K562 (cell line): ENCODE data around the gene SPATA13. TPM values are rescaled to one million over a fixed set of nuclear protein-coding genes. Genes with fewer than 3 reads are reported as not detected.

Source experiments
- ATAC-seq: fragments of 200-7000 bp; cut with Tn5 transposase; 3 replicates; pipeline ENCODE4 v1.9.1; 2020; ENCODE audit warnings: moderate library complexity
- BruUV-seq: library from RNA; stranded (reverse); fragments of 400-500 nt; replicated peaks from 2 replicates; lab custom pipeline; 2021; lab: Mats Ljungman, UMichigan
- CTCF ChIA-PET: fragments of 300-600 bp; formaldehyde crosslinking; extraction: SDS; loops from one replicate; lab custom pipeline; 2021; ENCODE audit warnings: low intra/inter-chr PET ratio; lab: Yijun Ruan, JAX
- POLR2A ChIA-PET: fragments of 300-600, 350-650 bp; sonication (Branson Sonifier 250); formaldehyde crosslinking; extraction: SDS; loops from one replicate; lab custom pipeline; 2021; ENCODE audit warnings: antibody characterized with exemption, inconsistent platforms; lab: Yijun Ruan, JAX
- DNase-seq, 4 experiments: peaks; one replicate each; pipeline versions ENCODE4 v3.0.0 to v3.0.0-alpha.2; 2011 to 2018; ENCODE audit warnings: low spot score in 3 of 4, mixed read lengths in 3 of 4; ENCODE audit errors: extremely low read depth in 1 of 4
- FAIRE-seq: peaks from 2 replicates; lab custom pipeline; 2011; peaks lifted over from hg19 to GRCh38; lab: Jason Lieb, UNC
- H2AFZ ChIP-seq: 2 replicates; pipeline ENCODE4 v1.6.0; 2011; ENCODE audit warnings: low read depth, low read length, control low read depth, inconsistent platforms
- H3K27ac ChIP-seq: fragments of 200-600 bp; 3 replicates; pipeline ENCODE4 v1.8.0; 2011; ENCODE audit warnings: low read depth, mild to moderate bottlenecking, control low read depth, inconsistent platforms, low read length, moderate library complexity, mixed read lengths; ENCODE audit errors: extremely low read depth
- H3K27me3 ChIP-seq, 2 experiments: fragments of 300-600 bp in 1 of 2; 2 replicates in 1 of 2; 3 replicates in 1 of 2; pipeline versions ENCODE4 v1.6.0 to v1.8.0; 2011; ENCODE audit warnings: inconsistent platforms in 2 of 2, low read length in 2 of 2, mild to moderate bottlenecking in 1 of 2, mixed read lengths in 1 of 2, moderate library complexity in 1 of 2; ENCODE audit not compliant: control insufficient read depth in 2 of 2, insufficient read depth in 2 of 2
- H3K36me3 ChIP-seq: fragments of 300-600 bp; 3 replicates; pipeline ENCODE4 v1.8.0; 2011; ENCODE audit warnings: mild to moderate bottlenecking, low read length, inconsistent platforms; ENCODE audit not compliant: control insufficient read depth, insufficient read depth
- H3K4me1 ChIP-seq, 2 experiments: fragments of 200-600 bp in 1 of 2; replicated peaks in 1 of 2; 2 replicates in 1 of 2; 3 replicates in 1 of 2; pipeline versions ENCODE4 v1.5.1 to v1.8.0; 2011; ENCODE audit warnings: inconsistent platforms in 2 of 2, low read length in 2 of 2, mild to moderate bottlenecking in 1 of 2, mixed read lengths in 1 of 2, moderate library complexity in 1 of 2; ENCODE audit not compliant: control insufficient read depth in 2 of 2, insufficient read depth in 2 of 2
- H3K4me2 ChIP-seq: 2 replicates; pipeline ENCODE4 v1.6.1; 2011; ENCODE audit warnings: low read length, control low read depth, inconsistent platforms, mixed read lengths; ENCODE audit not compliant: insufficient read depth
- H3K4me3 ChIP-seq: fragments of 200-600 bp; sonication (generic), shearing (Covaris generic); 2 replicates; pipeline ENCODE4 v1.5.1; 2016; ENCODE audit warnings: control low read depth, inconsistent platforms
- H3K79me2 ChIP-seq: fragments of 200-600 bp; 3 replicates; pipeline ENCODE4 v1.8.0; 2011; ENCODE audit warnings: low read length, inconsistent platforms; ENCODE audit not compliant: control insufficient read depth, insufficient read depth
- H3K9ac ChIP-seq, 2 experiments: 2 replicates each; pipeline versions ENCODE4 v1.6.0 to v1.6.1; 2011; ENCODE audit warnings: low read depth in 2 of 2, low read length in 2 of 2, control low read depth in 1 of 2, inconsistent platforms in 1 of 2, mild to moderate bottlenecking in 1 of 2, mixed read lengths in 1 of 2; ENCODE audit not compliant: insufficient read depth in 1 of 2
- H3K9me1 ChIP-seq: one replicate; pipeline ENCODE4 v1.6.0; 2011; ENCODE audit warnings: inconsistent platforms, mild to moderate bottlenecking, low read length, moderate library complexity; ENCODE audit not compliant: control insufficient read depth, insufficient read depth
- H3K9me3 ChIP-seq: replicated peaks from 2 replicates; pipeline ENCODE4 v1.5.1; 2011; ENCODE audit warnings: low read depth, low read length, inconsistent platforms; ENCODE audit not compliant: control insufficient read depth, insufficient read depth
- H4K20me1 ChIP-seq: replicated peaks from 2 replicates; pipeline ENCODE4 v1.6.1; 2011; ENCODE audit warnings: low read length, inconsistent platforms, mixed read lengths; ENCODE audit not compliant: control insufficient read depth, insufficient read depth
- HSF4 ChIP-seq: fragments of 250-450 bp; sonication (Bioruptor Pico); IDR thresholded peaks from 2 replicates; pipeline ENCODE4 v2.1.2; 2022; ENCODE audit warnings: mild to moderate bottlenecking, moderate library complexity, borderline replicate concordance
- L3MBTL2 ChIP-seq: fragments of 450-650 bp; IDR thresholded peaks from 2 replicates; pipeline ENCODE4 v1.6.1; 2016; ENCODE audit warnings: mild to moderate bottlenecking, moderate library complexity
- PTBP1 ChIP-seq: fragments of 200-400 bp; formaldehyde crosslinking; IDR thresholded peaks from 2 replicates; pipeline ENCODE4 v1.6.1; 2017; ENCODE audit warnings: low read depth, low read length
- RBFOX2 ChIP-seq: fragments of 200-400 bp; formaldehyde crosslinking; IDR thresholded peaks from 2 replicates; pipeline ENCODE4 v1.6.1; 2017; ENCODE audit warnings: low read depth, mild to moderate bottlenecking, low read length, moderate library complexity
- SMAD2 ChIP-seq: fragments of 150-350 bp; IDR thresholded peaks from 2 replicates; pipeline ENCODE4 v1.6.1; 2014; ENCODE audit warnings: low read depth, mild to moderate bottlenecking, low read length
- SMAD3 ChIP-seq: fragments of 450-650 bp; formaldehyde crosslinking; conservative IDR thresholded peaks from 2 replicates; pipeline ENCODE4 v1.4.0; 2020; ENCODE audit warnings: mild to moderate bottlenecking
- ZBTB1 ChIP-seq: sonication (generic); formaldehyde crosslinking; IDR thresholded peaks from 2 replicates; pipeline ENCODE4 v1.8.1; 2023; ENCODE audit warnings: missing genetic modification reagents, low read depth, mild to moderate bottlenecking, borderline replicate concordance
- ZNF217 ChIP-seq: sonication (generic); formaldehyde crosslinking; IDR thresholded peaks from 2 replicates; pipeline ENCODE4 v1.8.0; 2022; ENCODE audit warnings: mild to moderate bottlenecking, missing genetic modification reagents
- ZNF778 ChIP-seq: fragments of 450-650 bp; formaldehyde crosslinking; IDR thresholded peaks from 2 replicates; pipeline ENCODE4 v1.4.0; 2020; ENCODE audit warnings: mild to moderate bottlenecking, moderate library complexity
- WGBS: fragments of 100-300 bp; shearing (Covaris generic); methylation state at CpG from one replicate; pipeline ENCODE4 v1.1.6; 2016; ENCODE audit warnings: low coverage, mixed read lengths; ENCODE audit not compliant: insufficient coverage; ENCODE audit errors: missing lambda C conversion rate; 5-methylcytosine and 5-hydroxymethylcytosine counted together
- in situ Hi-C: fragments of 300-500 bp; cut with MboI; formaldehyde crosslinking; loops from 4 replicates; pipeline ENCODE4 v1.15.0; 2018; ENCODE audit warnings: inconsistent platforms, mixed read lengths
- intact Hi-C: fragments of 100-400 bp; cut with micrococcal nuclease; formaldehyde crosslinking; loops from 2 replicates; pipeline ENCODE4 v1.14.2; 2022
- polyA plus RNA-seq, 8 experiments: library from polyadenylated mRNA; depleted of rRNA in 4 of 8; stranded (reverse) in 5 of 8; unstranded in 3 of 8; fragments of >200 nt; fragmentation: Nextera tagmentation in 2 of 8; fragmentation: Illumina TruSeq in 1 of 8; extraction: Ambion mirVana in 2 of 8; extraction: Trizol in 1 of 8; gene quantifications; 2 replicates each; pipeline versions ENCODE4 v1.2.1 to v1.2.3, GENCODE V29; 2011 to 2014; ENCODE audit warnings: inconsistent platforms in 1 of 8, missing spikeins in 1 of 8
- total RNA-seq, 7 experiments: library from RNA; depleted of rRNA in 6 of 7; stranded (reverse); fragments of >200 nt in 6 of 7; fragmentation: Illumina TruSeq in 2 of 7; extraction: Trizol in 2 of 7; gene quantifications; 2 replicates each; pipeline versions ENCODE4 v1.2.1 to v1.2.3, GENCODE V29; 2011 to 2021; ENCODE audit warnings: low replicate concordance in 1 of 7
- TF ChIP-seq, protein P1 (sequence below): sonication (generic); formaldehyde crosslinking; IDR thresholded peaks from 2 replicates; pipeline ENCODE4 v1.8.0; 2022; ENCODE audit warnings: mild to moderate bottlenecking, missing genetic modification reagents
- TF ChIP-seq, protein P2 (sequence below): fragments of 250-450 bp; sonication (Bioruptor Pico); IDR thresholded peaks from 2 replicates; pipeline ENCODE4 v1.4.0; 2020; ENCODE audit warnings: borderline replicate concordance
- TF ChIP-seq, protein P3 (sequence below), 3 experiments: fragments of 200-800 bp in 1 of 3; fragments of 250-450 bp in 1 of 3; fragments of 450-650 bp in 1 of 3; sonication (Bioruptor Pico) in 1 of 3; sonication (Bioruptor generic) in 1 of 3; formaldehyde crosslinking in 1 of 3; IDR thresholded peaks; 2 replicates each; pipeline versions ENCODE4 v1.6.1 to v1.8.0; 2016 to 2022; ENCODE audit warnings: mild to moderate bottlenecking in 2 of 3, missing genetic modification characterization in 2 of 3, missing compliant biosample characterization in 1 of 3, moderate library complexity in 1 of 3

SPATA13 gene
- total and polyA plus RNA-seq, 9 of the 15 experiments (the other 6 are each of a cell fraction or from before 2014, with no cell fraction given) = 0.08 to 0.99 (median 0.21) TPM; not detected in 2

DNA sequence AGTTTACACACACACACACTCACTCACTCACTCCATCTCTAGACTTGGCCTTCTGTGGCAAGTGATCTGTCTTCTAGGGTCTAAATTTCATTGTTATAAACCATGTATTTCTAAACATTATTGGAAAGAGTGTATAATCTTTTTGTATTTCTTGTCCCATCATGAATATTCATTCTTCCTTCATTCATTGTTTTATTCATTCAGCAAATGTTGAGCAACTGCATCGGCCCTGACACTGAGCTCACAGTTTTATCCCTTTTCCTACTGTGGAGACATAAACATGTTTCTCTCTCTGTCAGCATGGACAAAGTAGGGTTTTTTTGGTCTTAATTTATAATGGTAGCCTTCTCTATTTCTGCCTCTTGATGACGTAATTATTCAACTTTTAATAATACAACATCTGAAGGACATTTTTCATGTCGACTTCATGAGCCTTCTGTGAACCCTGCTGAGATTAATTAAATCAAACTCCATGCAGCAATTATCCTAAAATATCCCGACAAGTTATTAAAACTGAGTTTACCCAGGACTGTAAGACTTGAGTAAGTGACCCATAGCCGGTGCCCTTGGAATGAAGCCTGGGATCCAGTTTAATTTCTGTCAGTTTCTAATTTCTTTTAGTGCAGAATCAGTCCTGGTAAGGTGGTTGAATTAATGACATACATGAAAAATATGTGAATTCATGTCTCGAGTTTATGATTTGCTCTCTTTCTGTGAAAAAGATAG lies 7.3 kb downstream of the SPATA13 start:
- H3K9me1 ChIP-seq = no peaks in the 10 kb centered on the region
- peaks cover 0 to 25% of the 10 kb centered on the region in 2 experiments; a peak in 2 of 5 replicates for H3K27me3 ChIP-seq
- in situ Hi-C loops = no loop called here
- no peak for TF ChIP-seq PTBP1
- TF ChIP-seq, protein P1, sequence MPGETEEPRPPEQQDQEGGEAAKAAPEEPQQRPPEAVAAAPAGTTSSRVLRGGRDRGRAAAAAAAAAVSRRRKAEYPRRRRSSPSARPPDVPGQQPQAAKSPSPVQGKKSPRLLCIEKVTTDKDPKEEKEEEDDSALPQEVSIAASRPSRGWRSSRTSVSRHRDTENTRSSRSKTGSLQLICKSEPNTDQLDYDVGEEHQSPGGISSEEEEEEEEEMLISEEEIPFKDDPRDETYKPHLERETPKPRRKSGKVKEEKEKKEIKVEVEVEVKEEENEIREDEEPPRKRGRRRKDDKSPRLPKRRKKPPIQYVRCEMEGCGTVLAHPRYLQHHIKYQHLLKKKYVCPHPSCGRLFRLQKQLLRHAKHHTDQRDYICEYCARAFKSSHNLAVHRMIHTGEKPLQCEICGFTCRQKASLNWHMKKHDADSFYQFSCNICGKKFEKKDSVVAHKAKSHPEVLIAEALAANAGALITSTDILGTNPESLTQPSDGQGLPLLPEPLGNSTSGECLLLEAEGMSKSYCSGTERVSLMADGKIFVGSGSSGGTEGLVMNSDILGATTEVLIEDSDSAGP = no peak
- no peak for TF ChIP-seq ZNF217
- no peak for TF ChIP-seq RBFOX2
- TF ChIP-seq, protein P2, sequence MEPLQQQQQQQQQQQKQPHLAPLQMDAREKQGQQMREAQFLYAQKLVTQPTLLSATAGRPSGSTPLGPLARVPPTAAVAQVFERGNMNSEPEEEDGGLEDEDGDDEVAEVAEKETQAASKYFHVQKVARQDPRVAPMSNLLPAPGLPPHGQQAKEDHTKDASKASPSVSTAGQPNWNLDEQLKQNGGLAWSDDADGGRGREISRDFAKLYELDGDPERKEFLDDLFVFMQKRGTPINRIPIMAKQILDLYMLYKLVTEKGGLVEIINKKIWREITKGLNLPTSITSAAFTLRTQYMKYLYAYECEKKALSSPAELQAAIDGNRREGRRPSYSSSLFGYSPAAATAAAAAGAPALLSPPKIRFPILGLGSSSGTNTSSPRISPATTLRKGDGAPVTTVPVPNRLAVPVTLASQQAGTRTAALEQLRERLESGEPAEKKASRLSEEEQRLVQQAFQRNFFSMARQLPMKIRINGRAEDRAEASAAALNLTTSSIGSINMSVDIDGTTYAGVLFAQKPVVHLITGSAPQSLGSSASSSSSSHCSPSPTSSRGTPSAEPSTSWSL (CRISPR knock-in tag) = no peak
- no peak for TF ChIP-seq L3MBTL2
- no peak for TF ChIP-seq ZBTB1 (CRISPR knock-in tag)
- TF ChIP-seq ZNF778 (CRISPR knock-in tag) = no peak
- no peak for TF ChIP-seq HSF4
- TF ChIP-seq SMAD3 (CRISPR knock-in tag) = no peak
- TF ChIP-seq SMAD2 = no peak
- TF ChIP-seq, protein P3, sequence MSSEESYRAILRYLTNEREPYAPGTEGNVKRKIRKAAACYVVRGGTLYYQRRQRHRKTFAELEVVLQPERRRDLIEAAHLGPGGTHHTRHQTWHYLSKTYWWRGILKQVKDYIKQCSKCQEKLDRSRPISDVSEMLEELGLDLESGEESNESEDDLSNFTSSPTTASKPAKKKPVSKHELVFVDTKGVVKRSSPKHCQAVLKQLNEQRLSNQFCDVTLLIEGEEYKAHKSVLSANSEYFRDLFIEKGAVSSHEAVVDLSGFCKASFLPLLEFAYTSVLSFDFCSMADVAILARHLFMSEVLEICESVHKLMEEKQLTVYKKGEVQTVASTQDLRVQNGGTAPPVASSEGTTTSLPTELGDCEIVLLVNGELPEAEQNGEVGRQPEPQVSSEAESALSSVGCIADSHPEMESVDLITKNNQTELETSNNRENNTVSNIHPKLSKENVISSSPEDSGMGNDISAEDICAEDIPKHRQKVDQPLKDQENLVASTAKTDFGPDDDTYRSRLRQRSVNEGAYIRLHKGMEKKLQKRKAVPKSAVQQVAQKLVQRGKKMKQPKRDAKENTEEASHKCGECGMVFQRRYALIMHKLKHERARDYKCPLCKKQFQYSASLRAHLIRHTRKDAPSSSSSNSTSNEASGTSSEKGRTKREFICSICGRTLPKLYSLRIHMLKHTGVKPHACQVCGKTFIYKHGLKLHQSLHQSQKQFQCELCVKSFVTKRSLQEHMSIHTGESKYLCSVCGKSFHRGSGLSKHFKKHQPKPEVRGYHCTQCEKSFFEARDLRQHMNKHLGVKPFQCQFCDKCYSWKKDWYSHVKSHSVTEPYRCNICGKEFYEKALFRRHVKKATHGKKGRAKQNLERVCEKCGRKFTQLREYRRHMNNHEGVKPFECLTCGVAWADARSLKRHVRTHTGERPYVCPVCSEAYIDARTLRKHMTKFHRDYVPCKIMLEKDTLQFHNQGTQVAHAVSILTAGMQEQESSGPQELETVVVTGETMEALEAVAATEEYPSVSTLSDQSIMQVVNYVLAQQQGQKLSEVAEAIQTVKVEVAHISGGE (CRISPR knock-in tag; IDR thresholded peaks at IDR 0.05) = no peak
- H3K79me2 ChIP-seq = no peaks in the 10 kb centered on the region
- ATAC-seq (no peak), FAIRE-seq (no peak), DNase-seq (no peak)
- intact Hi-C loops = no loop called here
- POLR2A ChIA-PET = no interaction called here
- H3K4me1 ChIP-seq = no peaks in the 10 kb centered on the region
- no peak overlapping the region for H3K27ac ChIP-seq
- no peak overlapping the region for H3K9ac ChIP-seq
- no peaks in the 10 kb centered on the region for H3K9me3 ChIP-seq
- H2AFZ ChIP-seq = no peak overlapping the region
- WGBS = 2% methylated on average over 6 of the region's 6 CpGs
- H3K36me3 ChIP-seq = no peaks in the 10 kb centered on the region
- no peak overlapping the region for H3K4me3 ChIP-seq
- H4K20me1 ChIP-seq = no peaks in the 10 kb centered on the region
- BruUV-seq = no TSS peak
- CTCF ChIA-PET = no interaction called here
- no peak overlapping the region for H3K4me2 ChIP-seq
